HG03108 (cell line): ENCODE measurements around the gene CIPC.

Source experiments
- ATAC-seq: cut with Tn5 transposase; IDR thresholded peaks from one replicate; pipeline ENCODE4 v1.9.1; 2021; ENCODE audit warnings: moderate library complexity; ENCODE audit not compliant: unreplicated experiment

CIPC gene

DNA sequence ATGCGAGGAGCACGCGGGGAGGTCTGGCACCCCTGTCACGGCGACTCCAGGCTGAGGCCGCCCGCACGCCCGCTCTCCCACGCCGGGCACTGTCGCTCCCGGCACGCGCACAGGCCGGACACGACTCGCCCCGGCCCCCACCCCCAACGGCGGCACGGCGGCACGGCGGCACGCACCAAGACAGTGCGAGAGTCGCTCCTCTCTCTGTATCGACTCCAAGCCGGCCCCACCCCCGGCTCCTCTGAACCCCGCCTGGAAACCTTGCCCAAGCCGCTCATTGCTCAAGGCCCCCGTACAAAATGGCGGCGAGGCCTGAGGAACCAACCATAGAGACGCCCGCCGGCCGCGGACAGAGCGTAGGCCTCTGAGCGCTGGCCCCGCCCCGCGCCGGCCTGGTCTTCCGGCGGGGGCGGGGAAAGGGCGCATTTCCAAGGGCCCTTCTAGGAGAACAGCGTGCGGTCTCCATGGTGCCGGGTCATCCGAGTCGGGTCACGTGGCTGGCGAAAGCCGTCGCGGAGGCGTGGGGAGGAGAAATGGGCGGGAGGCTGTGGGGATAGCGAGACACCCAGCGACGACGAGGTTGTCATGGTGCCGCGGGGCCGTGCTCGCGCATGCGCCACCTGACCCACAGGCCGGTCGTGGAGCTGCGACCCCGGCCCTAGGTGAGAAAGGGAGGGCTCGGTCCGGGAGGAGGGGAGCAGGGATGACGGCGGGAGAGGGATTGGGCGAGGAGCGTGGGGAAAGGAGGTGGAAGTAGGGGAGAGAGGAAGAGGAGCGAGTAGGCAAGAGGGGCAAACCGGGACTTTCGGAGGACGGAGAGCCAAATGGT lies at the start of gene CIPC:
Gene CIPC (plus strand): TSS at position 559 of the 829 bp plus-strand sequence. CDS start 7,451 bp downstream, outside the sequence.
- peak; percentile 85 for ATAC-seq

GRCh38 chr14:77051116-77051515 lies 46.9 kb upstream of the CIPC start:
- no peak for ATAC-seq

DNA sequence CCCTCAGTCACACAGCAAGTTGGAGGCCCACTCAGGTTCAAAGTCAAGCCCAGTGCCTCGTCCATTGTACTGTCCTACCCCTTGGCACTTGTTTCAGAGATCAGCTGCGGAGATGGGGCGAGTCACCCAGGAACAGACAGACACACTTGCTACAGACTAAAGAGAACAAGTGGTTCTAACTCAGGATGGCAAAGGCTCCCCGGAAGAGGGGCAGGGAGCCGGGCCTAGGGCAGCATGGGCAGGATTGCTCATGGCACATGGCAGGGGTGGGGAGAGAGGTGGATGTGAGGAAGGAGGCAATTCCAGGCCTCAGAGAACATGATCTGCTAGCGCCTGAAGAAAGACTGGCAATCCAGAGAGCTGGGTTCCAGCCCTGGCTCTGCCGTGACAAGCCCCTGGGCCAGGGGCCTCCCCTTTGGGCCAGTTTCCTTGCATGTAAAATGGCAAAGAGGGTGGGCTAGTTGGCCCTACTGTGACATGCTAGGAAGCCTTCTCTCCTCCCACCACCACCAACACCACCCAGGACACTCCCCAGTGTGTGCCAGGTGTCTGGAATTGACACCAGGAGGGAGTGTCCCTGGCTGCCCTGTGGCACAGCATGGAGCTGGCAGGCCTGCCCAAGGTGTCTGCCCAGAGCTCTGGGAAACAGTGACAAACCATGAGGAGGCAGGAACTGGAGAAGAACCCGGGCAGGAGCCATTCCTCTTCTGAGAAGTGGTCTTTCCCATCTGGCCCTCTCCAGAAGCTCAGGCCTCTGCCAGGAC lies 45.6 kb upstream of the CIPC start:
- no peak for ATAC-seq

DNA sequence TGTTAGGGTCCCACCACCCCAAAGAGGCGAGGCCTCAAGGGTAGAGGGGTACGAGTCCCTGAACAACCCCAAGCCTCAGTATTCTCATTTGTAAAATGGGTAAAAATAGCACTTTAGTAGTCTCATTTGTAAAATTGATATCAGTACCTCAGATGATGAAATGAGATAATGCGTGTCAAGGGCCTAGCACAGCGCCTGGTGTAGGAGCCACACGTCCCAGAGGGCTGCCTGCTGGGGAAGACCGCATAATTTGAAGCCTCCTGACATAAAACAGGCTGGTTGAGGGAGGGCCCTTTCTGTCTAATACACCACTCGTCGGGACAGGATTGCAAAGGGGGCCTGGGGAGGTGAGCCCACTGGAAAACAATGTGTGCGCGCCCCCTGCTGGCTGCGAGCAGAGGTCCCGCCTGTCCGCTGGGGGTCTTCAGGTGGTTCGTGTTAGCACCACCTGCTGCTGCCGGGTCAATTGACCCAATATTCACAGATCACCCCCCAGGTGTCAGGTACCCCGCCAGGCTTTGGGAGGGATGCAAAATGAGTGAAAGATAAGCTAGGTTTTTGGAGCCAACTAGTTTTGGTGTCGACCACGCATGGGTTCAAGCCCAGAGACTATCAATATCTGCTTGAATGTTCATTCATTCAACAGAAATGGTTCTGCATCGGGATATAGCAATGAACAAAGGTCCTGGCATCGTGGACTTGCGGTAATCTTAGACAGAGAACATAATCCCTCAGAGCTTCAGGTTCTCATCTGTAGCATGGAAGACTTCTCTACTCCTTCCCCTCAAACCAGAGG lies 44.8 kb upstream of the CIPC start:
- ATAC-seq = peak; percentile 72

DNA sequence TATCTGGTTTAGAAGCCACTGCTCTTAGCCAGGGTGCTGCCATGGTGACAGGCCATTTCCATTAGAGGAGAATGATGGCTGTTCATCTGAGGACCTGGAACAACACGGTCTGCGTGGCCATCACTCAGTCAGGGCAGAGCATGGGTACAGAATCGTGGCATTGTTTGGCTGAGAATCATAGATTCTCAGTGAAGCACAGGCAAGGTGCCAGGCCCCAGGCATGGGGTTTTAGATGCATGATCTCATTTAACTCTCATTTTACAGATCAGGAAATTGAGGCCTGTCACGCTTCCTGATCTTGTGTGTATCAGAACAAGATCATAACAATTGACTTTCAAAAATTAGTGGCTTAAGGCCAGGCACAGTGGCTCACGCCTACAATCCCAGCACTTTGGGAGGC lies 42.8 kb upstream of the CIPC start:
- ATAC-seq = no peak

DNA sequence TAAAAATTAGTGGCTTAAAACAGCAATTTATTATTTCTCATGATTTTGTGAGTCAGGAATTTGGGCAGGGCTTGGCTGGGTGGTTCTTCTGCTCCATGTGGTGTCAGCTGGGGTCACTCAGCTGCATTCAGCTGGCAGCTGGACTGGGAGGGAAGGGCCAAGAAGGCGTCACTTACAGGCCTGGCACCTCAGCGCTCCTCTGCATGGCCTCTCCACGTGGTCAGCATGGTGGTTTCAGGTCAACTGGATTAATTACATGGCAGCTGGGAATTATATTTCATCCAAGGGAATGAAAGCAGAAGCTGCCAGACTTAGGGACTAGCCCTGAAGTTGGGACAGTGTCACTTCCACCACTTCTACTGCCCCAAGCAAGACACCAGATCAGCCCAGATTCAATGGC lies 42.1 kb upstream of the CIPC start:
- ATAC-seq = no peak

DNA sequence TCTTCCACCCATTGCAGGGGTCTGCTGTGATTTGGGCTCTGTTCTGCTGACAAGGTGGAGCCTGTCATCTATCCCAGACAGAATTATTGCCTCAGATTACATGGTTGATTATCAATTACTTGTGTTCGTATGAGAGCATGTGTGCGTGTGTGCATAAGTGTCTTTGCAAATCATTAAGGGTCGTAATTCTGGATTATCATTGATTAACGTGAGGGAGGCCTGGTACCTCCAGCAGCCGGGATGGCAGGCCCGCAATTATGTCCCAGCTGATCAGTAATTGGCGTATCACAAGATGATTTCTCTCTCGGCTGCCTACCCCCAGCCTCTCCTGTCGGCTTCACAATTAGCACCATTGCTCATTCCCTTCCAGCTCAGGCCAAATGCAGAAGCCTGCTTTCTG lies 39.9 kb upstream of the CIPC start:
- no peak for ATAC-seq

- ATAC-seq = no peak
These were observed 39.3 kb upstream of the CIPC start for GRCh38 chr14:77058785-77059184.

DNA sequence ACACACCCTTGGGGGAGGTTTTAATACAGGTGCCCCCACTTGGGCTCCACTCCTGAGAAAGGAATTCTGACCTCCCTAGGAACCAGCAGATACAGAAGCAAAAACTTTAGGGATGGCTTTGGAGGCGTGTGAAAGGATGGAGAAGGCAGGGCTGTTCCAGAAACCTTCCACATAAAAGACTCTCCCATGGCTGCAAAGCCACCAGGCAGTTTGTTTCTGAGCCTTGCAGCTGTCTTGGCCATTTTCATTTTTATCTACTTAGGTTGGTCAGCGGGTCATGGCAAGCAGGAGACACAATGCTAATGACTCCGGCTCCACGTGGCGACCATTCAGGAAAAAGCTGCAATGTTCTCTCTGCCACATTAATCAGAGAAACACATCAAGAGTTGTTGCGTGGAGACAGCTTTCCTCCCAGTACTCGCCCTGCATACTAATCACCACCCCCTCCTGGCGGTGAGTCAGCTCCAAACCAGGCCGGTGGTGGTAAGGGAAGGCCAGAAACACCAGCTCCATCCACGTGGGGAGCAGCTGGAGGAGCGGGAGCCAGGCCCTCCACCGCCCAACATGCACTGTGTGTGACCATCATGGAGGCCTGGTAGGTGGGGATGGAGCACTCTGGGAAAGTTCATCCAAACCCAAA lies 38.7 kb upstream of the CIPC start:
- ATAC-seq = no peak

DNA sequence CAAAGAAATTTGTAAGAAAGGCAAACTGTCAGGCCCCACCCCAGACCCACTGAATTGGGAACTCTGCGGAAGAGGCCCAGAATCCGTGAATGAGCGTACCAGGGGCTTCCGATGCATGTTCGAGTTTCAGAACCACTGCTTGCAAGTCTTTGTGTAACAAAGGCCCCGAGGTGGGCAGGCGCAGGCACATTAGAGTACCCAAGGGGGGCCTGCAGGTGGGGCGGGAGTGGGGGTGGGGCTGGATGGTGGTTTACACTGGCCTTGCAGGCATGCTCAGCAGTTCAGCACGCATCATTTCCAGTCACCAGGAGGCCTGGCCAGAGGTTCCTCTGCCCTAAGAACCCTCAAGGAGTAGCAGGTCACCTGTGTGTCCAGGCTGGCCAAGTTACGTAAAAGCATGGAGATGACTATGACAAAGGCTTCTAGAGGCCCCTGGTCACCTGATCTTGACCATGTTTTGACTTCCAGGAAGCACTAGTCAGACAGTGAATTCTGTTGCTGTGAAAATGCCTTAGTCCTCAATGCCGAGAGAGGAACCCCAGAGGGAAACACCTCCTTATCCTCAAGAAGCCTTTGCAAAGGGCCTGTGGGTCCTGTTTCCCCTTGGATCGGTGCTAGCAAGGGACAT lies 36.3 kb upstream of the CIPC start:
- ATAC-seq = no peak

DNA sequence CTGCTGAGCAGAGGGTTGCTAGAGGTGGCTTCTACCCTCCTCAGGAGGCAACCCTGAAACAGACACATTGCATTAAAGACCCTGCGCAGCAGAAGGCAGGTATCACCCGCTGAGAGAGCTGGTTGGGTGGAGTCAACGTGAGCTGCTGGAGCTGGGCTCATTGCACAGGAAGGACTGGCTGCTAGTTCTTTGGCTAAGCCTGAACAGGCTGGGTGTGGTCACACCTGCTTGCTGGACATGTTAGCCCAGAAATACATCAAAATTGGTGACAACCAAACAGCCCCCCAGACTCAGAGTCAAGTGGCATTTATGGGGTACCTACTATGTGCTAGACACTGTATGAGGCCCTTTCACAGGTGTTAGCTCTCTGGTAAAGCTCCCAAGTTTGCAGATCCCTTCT lies 35.8 kb upstream of the CIPC start:
- no peak for ATAC-seq

DNA sequence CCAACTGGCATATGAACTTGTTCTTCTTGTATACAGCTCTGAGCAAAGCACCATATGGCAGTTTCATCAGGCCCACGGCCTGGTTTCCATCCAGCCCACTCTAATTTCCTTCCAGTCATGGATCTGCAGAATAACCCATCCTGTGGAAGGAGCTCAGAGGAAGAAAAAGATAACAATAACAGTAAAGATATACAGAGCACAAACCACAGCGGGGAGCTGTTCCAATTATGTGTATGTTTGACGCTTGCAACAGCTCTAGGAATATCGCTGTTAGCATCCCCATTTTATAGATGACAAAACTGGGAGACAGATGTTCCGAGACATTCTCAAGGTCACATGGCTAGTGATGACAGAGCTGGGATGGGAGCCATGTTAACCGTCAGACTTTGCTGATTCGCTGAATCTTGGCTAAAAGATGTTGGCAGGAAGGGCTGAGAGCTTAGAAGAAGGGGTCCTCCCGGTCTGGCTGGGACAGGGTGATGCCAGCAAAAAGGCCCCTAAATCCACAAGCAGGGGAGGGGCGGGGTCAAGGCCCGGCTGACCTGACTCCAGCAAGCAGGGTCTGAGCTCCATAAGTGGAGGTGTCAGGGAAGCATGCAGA lies 34.4 kb upstream of the CIPC start:
- ATAC-seq = no peak

GRCh38 chr14:77064521-77065178 lies 33.4 kb upstream of the CIPC start:
- no peak for ATAC-seq

DNA sequence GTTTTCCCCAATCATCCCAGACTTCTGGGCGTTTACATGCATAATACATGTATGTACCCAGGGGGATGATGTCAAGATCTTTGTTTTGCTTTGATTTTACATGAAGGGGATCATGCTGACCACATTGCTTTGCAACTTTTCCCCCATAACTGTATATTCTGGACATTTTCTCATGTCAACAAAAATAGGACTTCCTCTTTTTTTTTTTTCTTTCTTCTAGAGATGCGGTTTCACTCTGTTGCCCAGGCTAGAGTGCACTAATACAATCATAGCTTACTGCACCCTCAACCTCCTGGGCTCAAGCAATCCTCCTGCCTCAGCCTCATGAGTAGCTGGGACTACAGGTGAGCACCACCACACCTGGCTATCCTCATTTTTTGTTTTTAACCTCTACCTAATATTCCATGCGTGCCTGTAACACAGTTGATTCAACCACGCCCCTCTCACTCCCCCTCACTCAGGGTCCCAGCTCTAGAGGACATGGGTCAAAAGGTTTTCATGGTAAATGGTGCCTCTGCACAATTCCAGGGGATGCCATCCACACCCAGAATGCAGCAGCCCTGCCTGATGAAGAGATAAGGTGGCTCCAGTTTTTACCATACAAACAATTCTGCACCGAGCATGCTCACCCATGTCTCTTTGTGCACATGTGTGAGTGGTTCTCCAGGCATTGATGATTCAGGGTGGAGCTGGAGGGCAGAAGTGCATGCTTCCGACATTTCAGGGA lies 32.0 kb upstream of the CIPC start:
- no peak for ATAC-seq

GRCh38 chr14:77066578-77067172 lies 31.4 kb upstream of the CIPC start:
- no peak for ATAC-seq

DNA sequence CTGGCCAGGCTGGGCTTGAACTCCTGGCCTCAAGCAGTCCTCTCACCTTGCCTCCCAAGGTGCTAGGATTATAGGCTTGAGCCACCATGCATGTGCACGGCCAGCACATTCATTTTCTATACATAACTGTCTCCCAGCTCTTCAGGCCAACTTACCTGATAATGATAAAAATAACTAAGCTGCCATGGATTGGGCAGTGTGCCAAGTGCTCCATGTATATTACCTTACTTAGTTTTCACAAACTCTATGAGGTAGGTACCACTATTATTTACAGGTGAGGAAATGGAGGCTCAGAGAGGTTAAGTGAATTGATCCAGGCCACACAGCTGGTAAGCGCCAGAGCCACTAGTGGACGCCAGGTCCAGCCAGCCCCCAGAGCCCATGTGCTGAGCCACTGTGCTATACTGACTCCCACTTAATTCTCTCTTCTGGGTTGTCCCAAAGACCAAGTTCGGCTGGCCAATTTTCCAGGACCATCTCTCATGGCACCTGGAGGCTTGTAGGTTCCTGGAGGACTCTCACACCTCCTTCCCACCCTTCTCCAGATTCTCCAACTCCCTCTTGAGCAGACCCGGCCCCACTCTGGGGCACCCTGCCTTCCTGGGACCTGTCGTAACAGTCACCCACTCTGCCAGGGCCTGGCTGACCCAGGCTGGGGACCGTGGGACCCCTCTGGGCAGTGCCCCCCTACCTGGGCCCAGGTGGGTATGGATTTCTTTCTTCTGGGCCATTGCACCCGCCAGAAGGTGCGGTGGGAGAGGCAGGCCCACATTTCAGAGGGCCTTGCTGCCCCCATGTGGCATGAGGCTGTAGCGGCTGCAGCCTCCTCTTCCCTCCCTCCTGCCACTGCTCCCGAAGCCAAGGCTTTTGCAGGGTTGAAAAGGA lies 30.2 kb upstream of the CIPC start:
- no peak for ATAC-seq

DNA sequence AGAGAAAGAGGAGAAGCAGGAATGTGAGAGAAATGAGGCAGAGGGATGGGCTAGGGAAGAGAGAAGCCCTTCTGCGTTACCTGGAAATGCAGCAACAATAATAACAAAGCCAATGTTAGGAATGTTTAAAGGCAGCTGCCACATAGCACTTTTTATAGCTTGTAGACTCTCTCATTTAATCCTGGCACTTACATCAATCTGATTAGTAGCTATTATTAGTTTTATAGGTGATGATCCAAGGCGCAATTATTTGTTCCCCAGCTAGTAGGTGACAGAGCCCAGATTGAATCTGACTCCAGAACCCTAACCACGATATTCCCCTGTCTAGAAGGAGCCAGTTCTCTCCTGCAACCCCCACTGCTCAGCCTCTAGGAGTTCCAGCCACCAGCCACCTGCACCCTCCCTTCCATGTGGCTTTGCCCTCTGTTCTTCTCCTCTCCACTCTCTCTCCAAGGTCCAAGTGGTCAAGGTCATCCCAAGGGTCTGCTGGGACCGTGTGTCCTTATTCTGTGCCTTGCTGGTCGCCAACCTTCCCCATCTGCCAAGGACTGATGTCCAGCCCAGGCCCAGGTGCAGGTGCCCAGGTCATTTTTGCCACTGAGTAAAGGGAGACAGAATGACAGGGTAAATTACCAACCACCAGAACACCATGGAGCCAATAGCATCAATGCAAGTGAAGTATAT lies 29.4 kb upstream of the CIPC start:
- no peak for ATAC-seq
